HG02678 (cell line): ENCODE results near the gene CD22.
"Not testable (repeated sequence)": the region's sequence is repeated elsewhere in the genome, so short reads cannot be mapped to it uniquely, and the experiment has no call there.

Experiments used
- ATAC-seq: cut with Tn5 transposase; IDR thresholded peaks from one replicate; pipeline ENCODE4 v1.9.1; 2021; ENCODE audit warnings: mild to moderate bottlenecking, moderate library complexity; ENCODE audit not compliant: unreplicated experiment

Gene CD22

DNA sequence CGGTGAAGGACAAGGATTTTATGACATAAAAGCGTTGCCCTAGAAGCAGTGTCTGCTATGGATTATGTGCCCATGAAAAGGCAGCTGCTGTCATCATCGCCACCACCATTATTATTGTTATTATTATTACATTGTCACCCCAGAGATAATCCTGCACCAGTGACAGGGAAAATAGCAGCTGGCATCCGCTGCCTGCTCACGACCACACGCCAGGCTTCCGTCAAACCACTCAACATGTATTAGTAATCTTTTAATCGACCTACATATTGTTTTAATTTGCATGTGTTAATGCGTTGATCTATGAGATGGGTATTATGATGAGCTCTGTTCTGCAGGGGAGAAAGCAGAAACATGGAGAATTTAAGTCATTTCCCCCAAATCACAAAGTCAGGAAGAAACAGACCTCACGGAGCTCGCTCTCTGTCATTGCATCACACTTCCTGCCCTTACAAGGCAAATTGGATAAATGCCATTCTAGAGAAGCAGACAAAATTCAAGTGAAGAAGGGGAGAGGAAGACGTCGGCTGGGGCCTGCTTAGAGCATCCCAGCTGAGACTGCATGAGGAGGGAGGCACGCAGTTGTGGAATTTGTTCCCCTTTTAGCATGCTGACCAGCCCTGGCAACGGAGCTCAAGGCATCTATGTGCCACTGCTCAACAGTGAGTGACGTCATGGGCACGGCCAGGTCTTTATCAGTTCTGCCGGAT, 29.0 kb downstream of the CD22 start, which contains the start of gene FFAR3:
FFAR3 (plus strand) TSS at position 594 of the 707 bp plus-strand sequence. CDS start 431 bp downstream, outside the sequence.
- ATAC-seq: no peak

DNA sequence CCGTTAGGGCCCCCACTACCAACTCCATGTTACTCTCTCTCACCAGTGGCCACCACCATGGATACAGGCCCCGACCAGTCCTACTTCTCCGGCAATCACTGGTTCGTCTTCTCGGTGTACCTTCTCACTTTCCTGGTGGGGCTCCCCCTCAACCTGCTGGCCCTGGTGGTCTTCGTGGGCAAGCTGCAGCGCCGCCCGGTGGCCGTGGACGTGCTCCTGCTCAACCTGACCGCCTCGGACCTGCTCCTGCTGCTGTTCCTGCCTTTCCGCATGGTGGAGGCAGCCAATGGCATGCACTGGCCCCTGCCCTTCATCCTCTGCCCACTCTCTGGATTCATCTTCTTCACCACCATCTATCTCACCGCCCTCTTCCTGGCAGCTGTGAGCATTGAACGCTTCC, 29.8 kb downstream of the CD22 start:
- not testable (repeated sequence) for ATAC-seq

DNA sequence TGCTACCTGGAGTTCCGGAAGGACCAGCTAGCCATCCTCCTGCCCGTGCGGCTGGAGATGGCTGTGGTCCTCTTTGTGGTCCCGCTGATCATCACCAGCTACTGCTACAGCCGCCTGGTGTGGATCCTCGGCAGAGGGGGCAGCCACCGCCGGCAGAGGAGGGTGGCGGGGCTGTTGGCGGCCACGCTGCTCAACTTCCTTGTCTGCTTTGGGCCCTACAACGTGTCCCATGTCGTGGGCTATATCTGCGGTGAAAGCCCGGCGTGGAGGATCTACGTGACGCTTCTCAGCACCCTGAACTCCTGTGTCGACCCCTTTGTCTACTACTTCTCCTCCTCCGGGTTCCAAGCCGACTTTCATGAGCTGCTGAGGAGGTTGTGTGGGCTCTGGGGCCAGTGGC, 30.4 kb downstream of the CD22 start:
- ATAC-seq: not testable (repeated sequence)

DNA sequence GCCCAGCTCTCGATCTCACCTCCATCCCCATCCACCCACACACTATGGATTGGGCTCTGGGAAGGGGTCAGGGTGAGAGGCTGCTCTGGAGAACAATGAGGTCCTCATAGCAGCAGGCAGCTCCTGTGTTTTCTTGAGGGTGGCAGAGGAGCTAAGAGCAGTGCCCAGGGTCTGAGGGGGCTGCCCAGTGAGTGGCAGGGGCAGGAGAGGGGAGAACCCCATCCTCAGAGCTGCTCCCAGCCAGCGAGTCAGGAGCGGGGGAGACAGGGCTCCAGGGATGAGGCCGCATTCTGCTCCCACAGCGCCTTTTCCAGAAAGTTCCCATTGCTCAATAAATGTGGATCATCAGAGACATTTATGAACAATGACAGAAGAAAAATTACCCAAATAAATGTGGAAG, 31.1 kb downstream of the CD22 start:
- not testable (repeated sequence) for ATAC-seq

GRCh38 chr19:35360880-35361420, 32.0 kb downstream of the CD22 start:
- no peak for ATAC-seq

DNA sequence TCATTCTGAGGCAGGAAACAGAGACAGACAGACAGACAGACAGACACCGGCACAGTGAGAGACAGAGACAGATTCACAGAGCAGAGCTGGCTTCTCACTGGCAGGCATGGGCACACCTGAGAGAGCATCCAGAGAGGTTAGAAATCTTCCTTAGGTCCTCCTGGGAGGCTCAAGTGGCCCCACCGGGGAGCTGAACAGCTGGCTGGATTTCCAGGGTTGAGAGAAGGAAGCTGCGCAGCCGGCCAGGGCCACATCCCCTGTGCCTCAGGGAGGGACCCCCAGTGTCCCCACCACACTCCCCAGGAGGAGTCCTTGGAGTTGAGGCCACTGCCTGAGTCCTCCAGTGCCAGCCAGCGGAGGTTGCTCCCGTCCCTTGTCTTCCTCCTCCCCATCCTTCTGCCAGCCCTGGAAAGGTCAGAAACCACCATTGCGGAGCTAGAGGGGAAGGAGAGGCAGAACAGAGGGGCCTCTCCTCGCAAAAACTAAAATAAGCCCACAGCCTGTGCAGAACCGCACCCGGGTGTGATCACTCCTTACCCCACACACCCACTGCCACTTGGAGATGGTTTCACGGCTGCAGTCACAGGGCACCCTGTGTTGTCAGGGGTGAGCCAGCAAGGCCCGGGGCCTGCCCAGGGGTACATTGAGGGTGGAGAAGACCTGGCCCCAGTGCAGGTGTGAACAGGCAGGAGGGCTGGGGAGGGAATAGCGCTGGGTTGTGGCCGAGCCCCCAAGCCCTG, 33.4 kb downstream of the CD22 start:
- ATAC-seq: no peak

DNA sequence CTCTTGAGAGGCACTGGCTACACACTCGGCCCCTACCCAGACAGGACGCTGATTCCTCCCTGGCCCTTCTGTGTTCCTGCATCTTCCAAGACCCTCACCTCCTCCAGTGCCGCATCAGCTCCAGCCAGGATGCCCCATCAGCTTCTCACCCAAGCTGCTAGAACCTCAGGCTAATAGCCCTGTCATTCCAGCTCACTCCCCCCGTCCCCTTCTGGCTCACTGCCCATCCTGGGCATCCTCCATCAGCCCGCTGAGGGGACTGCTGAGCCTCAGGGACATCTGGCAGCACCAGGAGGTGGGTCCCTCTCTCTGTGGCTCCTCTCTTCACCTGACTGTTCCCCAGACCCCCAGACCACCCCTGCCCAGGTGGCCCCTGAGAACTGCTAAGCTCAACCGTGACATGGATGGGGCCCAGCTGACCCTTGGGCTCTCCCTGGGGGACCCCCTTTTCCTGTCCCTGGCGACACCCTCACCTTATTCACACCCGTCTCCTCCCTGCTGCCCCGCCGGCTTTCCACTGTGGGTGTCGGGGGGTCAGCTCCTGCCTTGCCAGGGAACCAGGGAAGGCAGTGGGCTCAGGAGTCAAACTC, 34.1 kb downstream of the CD22 start:
- ATAC-seq: no peak

DNA sequence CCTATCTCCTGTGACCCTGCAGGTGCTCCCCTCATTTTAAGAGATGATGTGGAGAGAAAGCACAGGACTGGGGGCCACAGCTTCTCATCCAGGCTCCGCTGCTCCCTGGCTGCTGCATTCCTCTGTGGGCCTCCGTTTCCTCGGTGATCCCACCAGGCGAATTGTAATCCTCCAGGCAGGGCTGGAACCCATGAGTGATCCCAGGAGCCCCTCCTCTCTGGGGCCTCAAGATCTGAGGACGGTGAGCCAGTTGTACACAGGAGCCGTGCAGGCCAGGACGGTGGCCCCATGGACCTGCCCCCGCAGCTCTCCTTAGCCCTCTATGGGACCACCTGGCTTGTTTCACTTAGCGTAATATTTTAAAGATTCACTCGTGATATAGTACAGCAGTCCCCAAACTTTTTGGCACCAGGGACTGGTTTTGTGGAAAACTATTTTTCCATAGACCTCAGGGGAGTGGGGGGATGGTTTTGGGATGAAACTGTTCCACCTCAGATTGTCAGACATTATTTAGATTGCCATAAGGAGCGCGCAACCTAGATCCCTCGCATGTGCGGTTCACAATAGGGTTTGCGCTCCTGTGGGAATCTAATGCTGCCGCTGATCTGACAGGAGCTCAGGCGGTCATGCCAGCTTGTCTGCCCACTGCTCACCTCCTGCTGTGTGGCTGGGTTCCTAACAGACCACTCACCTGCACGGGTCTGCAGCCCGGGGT, 34.9 kb downstream of the CD22 start:
- ATAC-seq: no peak

GRCh38 chr19:35365303-35365702, 36.3 kb downstream of the CD22 start:
- ATAC-seq: no peak

DNA sequence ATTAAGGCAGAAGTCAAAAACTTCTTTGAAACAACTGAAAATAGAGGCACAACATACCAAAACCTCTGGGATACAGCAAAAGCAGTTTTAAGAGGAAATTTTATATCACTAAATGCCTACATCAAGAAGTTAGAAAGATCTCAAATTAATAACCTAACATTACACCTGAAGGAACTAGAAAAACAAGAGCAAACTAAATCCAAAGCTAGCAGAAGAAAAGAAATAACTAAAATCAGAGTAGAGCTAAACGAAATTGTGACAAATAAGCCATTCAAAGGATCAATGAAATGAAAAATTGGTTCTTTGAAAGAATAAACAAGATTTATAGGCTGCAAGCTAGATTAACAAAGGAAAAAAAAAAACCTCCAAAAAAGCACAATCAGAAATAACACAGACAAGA, 39.4 kb downstream of the CD22 start:
- no peak for ATAC-seq

DNA sequence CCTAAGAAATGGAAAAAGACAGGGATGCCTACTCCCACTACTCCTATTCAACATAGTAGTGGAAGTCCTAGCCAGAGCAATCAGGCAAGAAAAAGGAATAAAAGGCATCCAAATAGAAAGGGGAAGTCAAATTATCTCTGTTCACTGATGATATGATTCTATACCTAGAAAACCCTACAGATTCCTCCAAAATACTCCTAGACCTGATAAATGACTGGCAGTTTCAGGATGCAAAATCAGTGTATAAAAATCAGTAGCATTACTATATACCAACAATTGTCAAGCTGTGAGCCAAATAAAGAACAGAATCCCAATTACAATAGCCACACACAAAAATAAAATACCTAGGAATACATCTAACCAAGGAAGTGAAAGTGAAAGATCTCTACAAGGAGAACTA, 40.5 kb downstream of the CD22 start:
- no peak for ATAC-seq

GRCh38 chr19:35370722-35371121, 41.7 kb downstream of the CD22 start, which contains the start of gene GPR42:
GPR42 (plus strand) TSS chr19:35371068; CDS start chr19:35371360, 292 bp downstream.
- ATAC-seq: no peak

GRCh38 chr19:35373492-35373891, 44.5 kb downstream of the CD22 start:
- ATAC-seq: no peak

GRCh38 chr19:35374031-35374430, 45.0 kb downstream of the CD22 start:
- ATAC-seq: not testable (repeated sequence)

- no peak for ATAC-seq
Observed at GRCh38 chr19:35375505-35376307, 46.7 kb downstream of the CD22 start.

DNA sequence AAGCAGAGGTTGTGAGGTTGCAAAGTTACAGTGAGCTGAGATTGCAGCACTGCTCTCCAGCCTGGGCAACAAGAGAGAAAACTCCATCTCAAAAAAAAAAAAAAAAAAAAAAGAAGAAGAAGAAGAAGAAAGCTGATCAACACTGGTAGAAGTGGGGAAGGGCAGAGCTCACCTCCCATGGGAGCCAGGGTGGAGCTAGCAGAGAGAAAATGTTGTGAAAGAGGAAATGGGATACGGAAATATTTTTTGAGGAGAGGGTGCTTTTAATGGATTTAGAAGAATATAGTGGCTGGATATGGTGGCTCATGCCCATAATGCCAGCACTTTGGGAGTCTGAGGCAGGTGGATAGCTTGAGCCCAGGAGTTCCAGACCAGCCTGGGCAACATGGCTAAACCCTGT, 48.7 kb downstream of the CD22 start:
- ATAC-seq: no peak

- no peak for ATAC-seq
Observed at GRCh38 chr19:35378356-35378755, 49.4 kb downstream of the CD22 start.

DNA sequence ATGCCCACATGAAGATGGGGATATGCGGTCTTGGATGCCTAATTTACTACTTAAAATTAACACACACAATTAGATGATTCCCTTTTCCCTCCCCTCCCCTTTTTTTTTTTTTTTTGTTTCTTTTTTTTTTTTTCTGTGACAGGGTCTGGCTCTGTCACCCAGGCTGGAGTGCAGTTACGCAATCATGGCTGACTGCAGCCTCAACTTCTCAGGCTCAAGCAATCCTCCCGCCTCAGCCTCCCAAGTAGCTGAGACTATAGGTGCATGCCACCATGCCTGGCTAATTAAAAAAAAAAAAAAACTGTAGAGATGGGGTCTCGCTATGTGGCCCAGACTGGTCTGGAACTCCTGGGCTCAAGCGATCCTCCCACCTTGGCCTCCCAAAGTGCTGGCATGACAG, 50.6 kb downstream of the CD22 start:
- ATAC-seq: not testable (repeated sequence)

GRCh38 chr19:35379992-35380391, 51.0 kb downstream of the CD22 start:
- no peak for ATAC-seq
